Measurements from ENCODE around the gene PODXL.
"Not testable (repeated sequence)": the region's sequence is repeated elsewhere in the genome, so short reads cannot be mapped to it uniquely, and the experiment has no call there.

Gene PODXL

GRCh38 chr7:131522325-131522930 lies 34.0 kb downstream of the PODXL start:
- Mint-ChIP-seq H3K36me3 (no peaks in the 10 kb centered on the region), H3K4me1 (peaks cover 9% of the 10 kb centered on the region), H3K27me3 (no peaks in the 10 kb centered on the region), H3K9me3 (no peaks in the 10 kb centered on the region), H3K27ac (no peak overlapping the region), H3K4me3 (peak overlapping the region; percentile 56)
- ATAC-seq (ENCODE audit: low read depth): peak; percentile 35
- no peak for DNase-seq (ENCODE audit: low spot score in 2 of 2)

- Mint-ChIP-seq H3K27me3 (no peaks in the 10 kb centered on the region), H3K4me1 (peaks cover 5% of the 10 kb centered on the region), H3K27ac (no peak overlapping the region), H3K36me3 (no peaks in the 10 kb centered on the region), H3K4me3 (peak overlapping the region; percentile 43), H3K9me3 (no peaks in the 10 kb centered on the region)
- ATAC-seq (ENCODE audit: low read depth): no peak
- DNase-seq (ENCODE audit: low spot score in 2 of 2): no peak
Measured at GRCh38 chr7:131521651-131522163, 34.7 kb downstream of the PODXL start.

- H3K27ac Mint-ChIP-seq: no peak overlapping the region
- no peak for DNase-seq (ENCODE audit: low spot score in 2 of 2)
- no peak overlapping the region for H3K4me3 Mint-ChIP-seq
- H3K27me3 Mint-ChIP-seq: no peaks in the 10 kb centered on the region
- ATAC-seq (ENCODE audit: low read depth): no peak
- peaks cover 6% of the 10 kb centered on the region for H3K4me1 Mint-ChIP-seq
- no peaks in the 10 kb centered on the region for H3K9me3 Mint-ChIP-seq
- no peaks in the 10 kb centered on the region for H3K36me3 Mint-ChIP-seq
Measured at GRCh38 chr7:131518626-131519025, 37.8 kb downstream of the PODXL start.

- Mint-ChIP-seq H3K27me3 (no peaks in the 10 kb centered on the region), H3K27ac (no peak overlapping the region), H3K4me1 (peaks cover 8% of the 10 kb centered on the region)
Measured at GRCh38 chr7:131517218-131517923, 39.1 kb downstream of the PODXL start.

GRCh38 chr7:131515471-131515870 lies 41.0 kb downstream of the PODXL start:
- ATAC-seq (ENCODE audit: low read depth); DNase-seq (ENCODE audit: low spot score in 2 of 2); H3K4me3 Mint-ChIP-seq; H3K27ac Mint-ChIP-seq; H3K36me3 Mint-ChIP-seq; H3K27me3 Mint-ChIP-seq; H3K9me3 Mint-ChIP-seq: not testable (repeated sequence)
- peaks cover 13% of the 10 kb centered on the region for H3K4me1 Mint-ChIP-seq

More at GRCh38 chr7:131517218-131517923, 39.1 kb downstream of the PODXL start:
- DNase-seq (ENCODE audit: low spot score in 2 of 2) (no peak), ATAC-seq (ENCODE audit: low read depth) (no peak)
- Mint-ChIP-seq H3K36me3 (no peaks in the 10 kb centered on the region), H3K4me3 (no peak overlapping the region), H3K9me3 (no peaks in the 10 kb centered on the region)

- no peak overlapping the region for H3K27ac Mint-ChIP-seq
- H3K4me3 Mint-ChIP-seq: no peak overlapping the region
- DNase-seq (ENCODE audit: low spot score in 2 of 2) (peak; percentile 52 to 73), ATAC-seq (ENCODE audit: low read depth) (peak; percentile 97)
- H3K9me3 Mint-ChIP-seq: no peaks in the 10 kb centered on the region
- H3K27me3 Mint-ChIP-seq: no peaks in the 10 kb centered on the region
- H3K4me1 Mint-ChIP-seq: peaks cover 13% of the 10 kb centered on the region
- peaks cover 4% of the 10 kb centered on the region for H3K36me3 Mint-ChIP-seq
Measured at GRCh38 chr7:131513245-131514061, 43.0 kb downstream of the PODXL start.

GRCh38 chr7:131511774-131512535 lies 44.5 kb downstream of the PODXL start:
- Mint-ChIP-seq H3K4me3 (no peak overlapping the region), H3K36me3 (peaks cover 4% of the 10 kb centered on the region), H3K4me1 (peaks cover 20% of the 10 kb centered on the region), H3K9me3 (no peaks in the 10 kb centered on the region), H3K27me3 (no peaks in the 10 kb centered on the region), H3K27ac (no peak overlapping the region)
- ATAC-seq (ENCODE audit: low read depth) (peak; percentile 18), DNase-seq (ENCODE audit: low spot score in 2 of 2) (no peak)

GRCh38 chr7:131511071-131511470 lies 45.4 kb downstream of the PODXL start:
- DNase-seq (ENCODE audit: low spot score in 2 of 2): no peak
- Mint-ChIP-seq H3K9me3 (no peaks in the 10 kb centered on the region), H3K27ac (no peak overlapping the region), H3K4me3 (no peak overlapping the region), H3K27me3 (no peaks in the 10 kb centered on the region), H3K4me1 (peaks cover 20% of the 10 kb centered on the region), H3K36me3 (peaks cover 4% of the 10 kb centered on the region)
- no peak for ATAC-seq (ENCODE audit: low read depth)

- Mint-ChIP-seq H3K36me3 (peaks cover 4% of the 10 kb centered on the region), H3K27ac (no peak overlapping the region), H3K4me3 (no peak overlapping the region), H3K4me1 (peaks cover 20% of the 10 kb centered on the region), H3K9me3 (no peaks in the 10 kb centered on the region), H3K27me3 (no peaks in the 10 kb centered on the region)
- ATAC-seq (ENCODE audit: low read depth) (no peak), DNase-seq (ENCODE audit: low spot score in 2 of 2) (no peak)
Measured at GRCh38 chr7:131509781-131510180, 46.6 kb downstream of the PODXL start.

GRCh38 chr7:131508754-131509486 lies 47.5 kb downstream of the PODXL start:
- Mint-ChIP-seq H3K27ac (no peak overlapping the region), H3K27me3 (no peaks in the 10 kb centered on the region), H3K36me3 (peaks cover 4% of the 10 kb centered on the region), H3K9me3 (no peaks in the 10 kb centered on the region), H3K4me1 (peaks cover 20% of the 10 kb centered on the region), H3K4me3 (no peak overlapping the region)
- no peak for DNase-seq (ENCODE audit: low spot score in 2 of 2)
- no peak for ATAC-seq (ENCODE audit: low read depth)

- peaks cover 13% of the 10 kb centered on the region for H3K4me1 Mint-ChIP-seq
- H3K27ac Mint-ChIP-seq: no peak overlapping the region
- H3K27me3 Mint-ChIP-seq: no peaks in the 10 kb centered on the region
- peak; percentile 80 for DNase-seq (ENCODE audit: low spot score in 2 of 2)
- ATAC-seq (ENCODE audit: low read depth): peak; percentile 95
- H3K4me3 Mint-ChIP-seq: no peak overlapping the region
- peaks cover 4% of the 10 kb centered on the region for H3K36me3 Mint-ChIP-seq
- no peaks in the 10 kb centered on the region for H3K9me3 Mint-ChIP-seq
Measured at GRCh38 chr7:131507592-131508331, 48.7 kb downstream of the PODXL start.

- Mint-ChIP-seq H3K9me3 (no peaks in the 10 kb centered on the region), H3K4me1 (peaks cover 8% of the 10 kb centered on the region), H3K4me3 (no peak overlapping the region), H3K27me3 (no peaks in the 10 kb centered on the region), H3K27ac (no peak overlapping the region), H3K36me3 (peaks cover 4% of the 10 kb centered on the region)
- DNase-seq (ENCODE audit: low spot score in 2 of 2) (no peak), ATAC-seq (ENCODE audit: low read depth) (no peak)
Measured at GRCh38 chr7:131506597-131506996, 49.8 kb downstream of the PODXL start.

All from memory B cell (primary cell).